ENCODE data around the gene ATCAY.
"Not testable (repeated sequence)": the region's sequence is repeated elsewhere in the genome, so short reads cannot be mapped to it uniquely, and the experiment has no call there.

The ATCAY gene

DNA sequence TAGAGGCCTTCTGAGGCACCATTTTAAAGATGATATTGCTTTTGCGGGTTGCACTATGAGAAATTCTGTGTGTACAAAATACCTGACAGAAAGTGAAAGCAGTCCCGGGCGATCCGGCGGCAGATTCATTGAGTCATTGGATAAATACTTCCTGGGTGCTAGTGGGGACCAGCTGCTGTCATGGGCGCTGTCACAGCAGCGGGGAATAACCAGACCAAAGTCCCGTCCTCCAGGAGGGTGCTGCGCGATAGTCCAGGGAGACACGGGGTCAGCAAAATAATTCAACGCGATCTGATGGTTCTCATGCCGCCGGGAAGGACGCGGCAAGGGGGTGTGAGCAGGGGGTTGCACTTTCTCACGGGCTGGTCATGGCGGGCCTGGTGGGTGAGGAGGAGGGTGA, 25.2 kb upstream of the ATCAY start:
- no peak for DNase-seq (ENCODE audit: low spot score)

DNA sequence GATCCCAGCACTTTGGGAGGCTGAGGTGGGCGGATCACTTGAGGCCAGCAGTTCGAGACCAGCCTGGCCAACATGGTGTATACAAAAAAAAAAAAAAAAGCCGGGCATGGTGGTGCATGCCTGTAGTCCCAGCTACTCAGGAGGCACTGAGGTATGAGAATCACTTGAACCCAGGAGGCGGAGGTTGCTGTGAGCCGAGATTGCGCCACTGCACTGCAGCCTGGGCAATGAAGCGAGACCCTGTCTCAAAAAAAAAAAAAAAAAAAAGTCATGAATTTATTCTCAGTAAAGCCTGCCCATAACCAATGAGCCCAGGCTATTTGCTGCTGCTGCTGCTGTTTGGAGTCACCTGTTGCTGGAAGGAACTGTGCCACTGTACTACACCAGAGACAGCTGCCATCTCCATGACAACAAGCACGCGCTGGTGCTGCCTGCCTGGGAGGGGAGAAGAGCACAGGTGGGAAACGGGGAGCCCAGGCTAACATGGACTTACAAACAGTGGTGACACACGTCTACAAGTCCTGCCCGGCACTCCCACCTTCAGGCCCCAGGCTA, 23.0 kb upstream of the ATCAY start:
- DNase-seq (ENCODE audit: low spot score): no peak

DNA sequence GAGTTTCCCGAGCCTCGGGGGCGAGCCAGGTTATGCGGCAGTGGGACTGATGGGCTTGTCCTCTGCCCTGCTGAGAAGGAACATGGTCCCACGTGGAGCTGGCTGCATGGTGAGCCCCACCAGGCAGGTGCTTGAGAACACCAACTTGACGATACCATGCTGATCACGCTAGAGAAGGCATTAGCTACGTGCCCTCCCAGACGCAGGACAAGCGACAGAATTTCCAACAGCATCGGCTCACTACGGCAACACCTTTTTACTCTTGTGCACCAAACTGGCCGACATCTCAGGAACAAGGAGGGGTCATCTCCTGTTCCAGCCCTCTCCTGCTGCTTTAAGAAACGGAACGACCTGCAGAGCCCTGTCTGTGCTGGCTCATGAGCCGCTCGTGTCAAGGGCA, 20.0 kb upstream of the ATCAY start:
- DNase-seq (ENCODE audit: low spot score): no peak

DNA sequence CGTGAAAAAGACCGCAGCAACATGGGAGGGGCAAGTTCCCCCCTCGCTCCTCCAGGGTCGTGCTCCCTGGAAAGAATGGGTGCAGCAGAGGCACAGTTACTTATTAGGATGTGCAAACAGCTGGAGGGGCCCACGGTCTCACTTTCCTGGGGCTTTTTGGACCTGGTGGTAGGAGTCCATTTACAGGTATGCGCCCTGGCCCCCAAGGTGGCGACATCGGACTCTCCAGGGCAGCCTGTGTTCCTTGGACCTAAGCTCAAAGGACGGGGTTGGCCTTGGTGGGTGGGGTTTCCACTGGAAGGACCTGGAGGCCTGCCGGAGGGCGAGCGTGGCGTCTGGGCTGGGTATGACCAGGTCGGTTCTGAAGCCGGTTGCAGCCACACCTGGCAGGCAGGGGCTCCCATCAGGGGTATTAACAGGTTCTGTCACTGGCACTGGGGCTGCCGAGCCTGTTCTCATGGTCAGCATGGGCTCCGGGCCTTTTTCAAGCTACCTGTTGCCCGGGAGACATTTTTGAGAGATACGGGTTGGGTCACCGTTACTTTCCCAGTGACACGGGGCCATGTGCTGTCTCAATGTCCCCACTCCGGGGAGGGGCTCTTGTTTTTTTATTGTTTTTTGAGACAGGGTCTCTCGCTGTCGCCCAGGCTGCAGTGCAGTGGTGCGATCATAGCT, 17.5 kb upstream of the ATCAY start:
- DNase-seq (ENCODE audit: low spot score): no peak

DNA sequence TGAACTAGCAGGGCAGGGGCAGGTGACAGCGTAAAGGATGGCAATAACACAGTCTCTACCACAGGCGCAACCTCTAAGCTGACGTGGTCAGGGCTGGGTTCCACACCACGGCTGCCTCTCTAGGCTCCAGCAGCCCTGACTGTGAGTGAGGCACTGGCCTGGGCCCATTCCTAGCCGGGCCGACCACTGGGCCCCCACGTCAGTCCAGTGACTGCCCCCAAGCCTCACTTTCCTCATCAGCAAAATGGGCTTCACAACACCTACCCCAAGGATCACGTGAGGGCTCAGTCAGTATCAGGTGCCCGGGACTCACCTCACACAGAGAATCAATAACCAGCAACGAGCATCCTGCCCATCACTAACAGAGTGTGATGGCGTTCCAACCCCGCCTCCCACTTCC, 16.8 kb upstream of the ATCAY start:
- DNase-seq (ENCODE audit: low spot score): no peak

DNA sequence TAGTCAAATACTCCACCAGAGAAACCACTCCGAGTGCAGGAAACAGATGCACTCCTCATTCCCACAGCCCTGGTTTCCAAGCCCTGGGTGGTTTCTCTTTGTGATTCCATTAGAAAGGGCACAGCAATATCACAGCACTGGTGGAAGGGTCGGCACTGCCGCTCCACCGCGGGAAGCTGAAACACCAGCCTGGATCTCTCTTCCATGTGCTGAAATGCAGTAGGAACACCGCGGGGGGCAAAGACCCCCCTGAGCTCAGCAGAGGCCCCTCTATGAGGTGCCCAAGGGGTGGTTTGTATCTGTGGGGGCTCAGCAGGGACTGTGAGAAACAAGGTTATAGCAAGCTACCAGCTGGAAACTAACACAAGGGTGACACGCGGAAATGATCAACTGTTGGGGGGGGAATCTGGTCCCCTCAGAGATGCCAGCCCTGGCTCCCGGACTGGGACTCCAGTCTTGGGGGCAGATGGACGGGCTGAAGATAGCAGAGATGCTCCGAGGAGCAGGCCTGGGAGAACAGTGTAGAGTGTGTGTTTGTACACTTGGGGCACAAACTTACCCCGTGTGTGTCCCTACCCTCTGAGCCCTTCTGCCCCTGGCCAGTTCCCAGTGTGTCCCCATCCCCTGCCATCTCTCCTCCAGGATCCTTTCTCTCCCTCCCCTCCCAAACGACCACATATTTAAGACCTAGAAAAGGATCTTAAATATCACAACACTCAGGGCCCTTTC, 13.4 kb upstream of the ATCAY start:
- DNase-seq (ENCODE audit: low spot score): no peak

DNA sequence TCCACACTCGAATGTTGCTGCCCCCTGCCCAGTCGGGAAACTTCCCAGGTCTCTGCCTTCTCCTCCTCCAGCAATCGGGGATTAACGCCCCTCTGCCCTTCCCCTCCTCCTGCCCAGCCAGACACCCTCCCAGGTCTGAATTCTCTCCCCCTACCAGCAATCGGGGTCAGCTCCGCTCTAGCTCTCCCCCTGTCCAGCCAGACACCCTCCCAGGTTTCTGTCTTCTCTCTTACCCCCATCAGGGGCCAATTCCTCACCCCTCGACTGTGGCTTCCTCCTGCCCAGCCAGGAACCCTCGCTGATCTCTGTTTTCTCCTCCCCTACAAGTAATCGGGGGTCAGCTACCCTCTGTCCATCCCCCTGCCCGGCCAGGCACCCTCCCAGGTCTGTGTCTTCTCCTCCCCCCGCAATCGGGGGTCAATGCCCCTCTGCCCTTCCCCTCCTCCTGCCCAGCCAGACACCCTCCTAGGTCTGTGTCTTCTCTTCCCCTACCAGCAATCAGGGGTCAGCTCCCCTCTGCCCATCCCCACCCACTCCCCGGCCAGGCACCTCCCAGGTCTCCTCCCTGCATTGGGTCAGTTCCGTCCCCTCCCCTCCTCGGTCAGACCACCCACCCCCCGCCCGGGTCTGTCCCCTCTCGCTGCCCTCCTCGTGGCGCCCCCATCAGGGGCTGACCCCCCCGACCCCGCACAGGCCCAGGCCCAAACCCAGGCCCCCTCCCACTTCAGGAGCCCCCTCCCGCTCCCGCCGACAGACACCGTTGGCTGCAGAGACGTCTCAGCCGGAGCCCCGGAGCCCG, 12.3 kb upstream of the ATCAY start:
- DNase-seq (ENCODE audit: low spot score): no peak

DNA sequence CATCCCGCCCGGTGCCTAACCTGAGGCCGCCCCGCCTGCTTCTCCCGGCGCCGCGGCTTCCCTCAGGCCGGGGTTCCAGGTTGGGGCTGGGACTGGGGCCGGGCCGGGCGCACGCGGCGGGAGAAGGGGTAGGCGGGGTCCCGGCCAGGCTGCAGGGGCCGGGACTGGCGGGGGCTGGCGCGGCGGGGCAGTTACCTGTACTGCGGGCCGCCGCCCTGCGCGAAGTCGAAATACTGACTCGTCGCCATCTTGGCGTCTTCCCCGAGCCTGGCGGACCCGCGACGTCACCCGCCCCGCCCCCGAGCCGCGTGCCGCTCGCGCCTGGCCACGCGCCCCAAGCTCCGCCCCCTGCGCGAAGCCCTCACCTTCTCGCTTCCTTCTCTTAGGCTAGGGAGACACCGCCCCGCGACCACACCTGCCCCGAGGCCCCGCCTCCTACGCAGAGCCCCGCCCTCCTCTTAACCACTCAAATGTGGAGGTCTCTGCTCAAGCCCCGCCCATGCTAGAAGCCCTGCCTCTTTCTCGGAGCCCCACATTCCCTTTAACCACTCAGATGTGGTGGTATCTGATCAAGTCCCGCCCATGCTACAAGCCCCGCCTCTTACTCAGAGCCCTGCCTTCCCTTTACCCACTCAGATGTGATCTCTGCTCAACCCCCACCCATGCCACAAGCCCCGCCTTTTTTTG, 11.6 kb upstream of the ATCAY start, which contains the start of gene ZFR2:
TSS of gene ZFR2 (minus strand) at position 269 of the 687 bp plus-strand sequence. CDS start at position 248, 21 bp downstream.
- no peak for DNase-seq (ENCODE audit: low spot score)

DNA sequence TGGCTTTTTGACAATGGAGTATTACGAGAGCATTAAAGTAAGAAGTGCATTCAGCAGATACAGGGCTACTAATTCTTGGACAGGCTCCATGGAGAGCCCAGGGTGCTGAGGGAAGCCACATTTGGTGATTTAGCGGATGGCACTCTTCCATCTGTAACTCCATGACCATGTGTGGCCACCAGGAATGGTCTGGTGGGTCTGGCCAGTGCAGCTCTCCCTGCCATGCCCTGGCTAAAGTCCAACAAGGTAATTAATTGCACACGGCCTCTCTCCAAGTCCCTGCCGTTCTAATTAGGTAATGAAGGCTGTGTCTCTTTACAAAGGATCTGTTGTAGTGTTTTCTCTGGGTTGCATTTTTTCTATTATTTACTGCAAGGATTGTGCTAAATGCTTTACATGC, 7.3 kb upstream of the ATCAY start:
- no peak for DNase-seq (ENCODE audit: low spot score)

DNA sequence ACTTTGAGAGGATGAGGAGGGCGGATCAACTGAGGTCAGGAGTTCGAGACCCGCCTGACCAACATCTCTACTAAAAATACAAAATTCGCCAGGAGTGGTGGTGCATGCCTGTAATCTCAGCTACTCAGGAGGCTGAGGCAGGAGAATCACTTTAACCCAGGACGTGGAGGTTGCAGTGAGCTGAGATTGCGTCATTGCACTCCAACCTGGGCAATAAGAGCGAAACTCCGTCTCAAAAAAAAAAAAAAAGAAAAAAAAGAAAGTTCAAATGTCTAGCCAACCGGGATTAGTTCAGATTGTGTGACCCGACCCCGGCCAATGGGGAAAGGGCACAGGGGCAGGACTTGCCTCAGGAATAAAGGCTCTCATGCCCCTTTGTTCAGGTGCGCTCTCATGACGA, 5.8 kb upstream of the ATCAY start:
- DNase-seq (ENCODE audit: low spot score): not testable (repeated sequence)

DNA sequence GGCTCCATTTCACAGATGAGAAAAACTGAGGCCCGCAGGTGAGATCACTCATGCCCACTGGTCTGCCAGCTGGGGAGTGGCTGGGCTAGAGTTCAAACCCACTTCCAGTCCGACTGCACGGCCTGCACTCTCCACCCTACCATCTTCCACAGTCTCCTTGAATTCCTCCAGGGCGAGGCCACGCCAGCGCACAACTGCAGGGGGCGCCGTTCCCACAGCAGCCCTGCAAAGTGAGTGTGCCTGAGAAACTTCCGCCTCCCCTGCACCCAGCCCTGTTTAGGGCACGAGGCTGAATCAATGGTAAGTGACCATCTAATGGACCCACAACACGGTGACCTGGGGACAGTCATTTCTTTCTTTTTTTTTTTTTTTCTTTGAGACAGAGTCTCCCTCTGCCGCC, 829 bp upstream of the ATCAY start:
- DNase-seq (ENCODE audit: low spot score): no peak

DNA sequence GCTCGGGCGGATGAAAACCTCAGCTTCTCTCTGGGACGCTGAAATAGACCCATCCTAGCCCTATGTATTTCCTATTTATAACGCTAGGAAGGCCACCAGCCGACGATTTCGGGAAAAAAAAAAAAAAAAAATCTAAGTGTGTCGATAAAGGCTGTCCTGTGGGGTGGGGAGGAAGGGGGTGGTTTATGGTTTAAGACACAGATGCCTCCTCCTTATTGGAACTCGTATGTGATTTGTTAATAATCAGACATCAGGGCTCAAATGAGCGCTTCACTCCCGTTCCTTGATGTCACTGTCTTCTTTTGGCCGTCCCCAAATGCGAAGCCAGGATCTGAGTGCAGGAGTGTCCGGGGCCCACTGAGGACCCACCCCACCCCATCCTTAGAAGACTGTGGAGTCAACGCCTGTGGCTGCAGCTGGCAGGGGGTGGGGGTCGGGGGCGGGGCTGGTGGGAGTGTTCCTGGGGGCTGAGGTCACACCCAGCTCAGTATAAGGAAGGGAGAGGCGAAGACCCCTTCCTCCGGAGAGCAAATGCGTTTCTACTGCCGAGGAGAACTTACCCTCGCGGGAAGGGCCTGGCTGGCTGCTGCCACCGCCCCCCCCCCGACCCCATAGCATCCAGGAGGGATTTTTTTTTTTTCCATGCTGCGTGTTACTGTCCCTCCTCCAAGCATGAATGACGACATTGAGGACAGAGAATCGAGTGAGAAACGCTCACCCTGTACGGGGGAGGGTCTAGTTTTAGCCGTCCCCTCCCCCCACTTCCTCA, 971 bp downstream of the ATCAY start:
- DNase-seq (ENCODE audit: low spot score): no peak

DNA sequence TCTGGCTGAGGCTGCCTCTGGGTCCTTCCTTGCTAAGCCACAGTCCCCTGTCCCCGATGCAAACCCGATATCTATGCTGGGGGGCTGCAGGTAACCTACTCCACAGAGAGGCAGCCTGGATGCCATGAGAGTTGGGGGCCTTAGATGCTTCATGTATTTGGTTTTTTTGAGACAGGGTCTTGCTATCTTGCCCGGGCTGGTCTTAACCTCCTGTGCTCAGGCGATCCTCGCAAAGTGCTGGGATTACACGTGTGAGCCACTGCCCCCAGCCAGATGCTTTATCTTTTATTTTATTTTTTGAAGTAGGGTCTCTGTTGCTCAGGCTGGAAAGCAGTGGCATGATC, 1.5 kb downstream of the ATCAY start:
- no peak for DNase-seq (ENCODE audit: low spot score)

DNA sequence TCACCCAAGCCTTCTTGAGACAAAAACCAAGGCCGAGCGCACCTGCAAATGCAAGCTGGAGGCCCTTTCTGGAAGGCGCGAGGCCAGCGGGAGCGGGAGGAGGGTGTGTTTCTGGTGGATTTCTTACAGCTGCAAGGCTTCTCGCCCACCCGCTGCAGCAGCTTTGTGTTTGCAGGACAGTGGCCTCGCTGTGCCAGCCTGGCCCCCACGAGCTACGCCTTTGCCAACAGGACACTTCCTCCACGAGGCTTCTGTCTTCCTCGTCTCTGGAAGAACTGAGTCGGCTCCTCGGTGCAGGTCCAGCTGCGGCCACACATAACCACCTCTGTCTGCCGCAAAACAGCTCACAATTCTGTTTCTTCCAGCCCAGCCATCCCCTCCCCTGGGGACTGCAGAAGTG, 10.1 kb downstream of the ATCAY start:
- no peak for DNase-seq (ENCODE audit: low spot score)

DNA sequence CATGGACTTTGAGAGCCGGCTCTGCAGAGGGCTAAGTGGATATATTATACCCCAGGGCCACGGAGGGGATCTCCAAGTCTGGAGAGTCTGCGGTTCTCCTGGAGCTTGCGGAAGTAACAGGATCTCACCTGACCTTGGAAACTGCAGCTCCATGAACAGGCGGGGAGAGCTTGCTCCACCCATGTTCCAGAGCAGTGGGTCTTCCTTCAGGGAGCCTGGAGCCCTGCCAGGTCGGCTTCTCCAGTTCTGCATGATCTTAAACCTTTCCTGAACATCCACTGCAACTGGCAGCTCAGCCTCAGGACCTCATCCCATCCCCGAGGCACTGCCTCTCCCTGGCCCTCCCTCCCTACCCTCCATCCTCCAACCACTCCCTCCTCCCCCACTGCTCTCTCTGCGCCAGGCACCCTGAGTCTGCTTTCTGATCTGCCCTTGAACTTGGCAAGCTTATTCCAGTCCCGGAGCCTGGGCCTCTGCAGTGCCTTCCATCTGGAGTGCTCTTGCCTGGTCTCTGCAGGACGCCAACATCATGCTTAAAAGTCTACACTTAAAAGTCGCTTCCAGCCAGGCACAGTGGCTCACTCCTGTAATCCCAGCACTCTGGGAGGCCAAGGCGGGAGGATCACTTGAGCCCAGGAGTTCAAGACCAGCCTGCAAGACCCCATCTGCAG, 13.2 kb downstream of the ATCAY start:
- DNase-seq (ENCODE audit: low spot score): no peak

DNA sequence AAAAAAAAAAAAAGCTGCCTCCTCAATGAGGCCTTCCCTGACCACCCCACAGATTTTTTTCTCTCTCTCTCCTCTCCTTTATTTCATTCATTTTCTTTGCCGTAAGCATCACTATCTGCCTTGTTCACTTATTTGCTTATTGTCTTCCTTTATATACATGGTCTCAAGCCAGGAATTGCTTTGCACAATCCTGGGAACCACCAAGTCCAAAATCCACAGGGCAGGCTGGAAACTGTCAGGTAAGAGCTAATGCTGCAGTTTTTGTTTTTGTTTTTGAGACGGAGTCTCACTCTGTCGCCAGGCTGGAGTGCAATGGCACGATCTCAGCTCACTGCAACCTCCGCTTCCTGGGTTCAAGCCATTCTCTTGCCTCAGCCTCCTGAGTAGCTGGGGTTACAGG, 14.5 kb downstream of the ATCAY start:
- DNase-seq (ENCODE audit: low spot score): not testable (repeated sequence)

DNA sequence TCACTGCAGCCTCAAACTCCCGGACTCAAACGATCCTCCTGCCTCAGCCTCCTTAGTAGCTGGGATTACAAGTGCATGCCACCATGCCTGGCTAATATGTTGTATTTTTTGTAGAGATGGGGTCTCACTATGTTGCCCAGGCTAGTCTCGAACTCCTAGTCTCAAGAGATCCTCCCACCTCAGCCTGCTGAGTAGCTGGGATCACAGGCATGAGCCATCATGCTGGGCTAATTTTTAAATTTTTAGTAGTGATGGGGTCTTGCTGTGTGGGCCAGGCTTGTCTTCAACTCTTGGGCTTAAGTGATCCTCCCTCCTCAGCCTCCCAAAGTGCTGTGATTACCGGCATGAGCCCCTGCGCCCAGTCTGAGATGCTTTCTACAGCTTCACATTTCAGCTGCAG, 15.3 kb downstream of the ATCAY start:
- no peak for DNase-seq (ENCODE audit: low spot score)

DNA sequence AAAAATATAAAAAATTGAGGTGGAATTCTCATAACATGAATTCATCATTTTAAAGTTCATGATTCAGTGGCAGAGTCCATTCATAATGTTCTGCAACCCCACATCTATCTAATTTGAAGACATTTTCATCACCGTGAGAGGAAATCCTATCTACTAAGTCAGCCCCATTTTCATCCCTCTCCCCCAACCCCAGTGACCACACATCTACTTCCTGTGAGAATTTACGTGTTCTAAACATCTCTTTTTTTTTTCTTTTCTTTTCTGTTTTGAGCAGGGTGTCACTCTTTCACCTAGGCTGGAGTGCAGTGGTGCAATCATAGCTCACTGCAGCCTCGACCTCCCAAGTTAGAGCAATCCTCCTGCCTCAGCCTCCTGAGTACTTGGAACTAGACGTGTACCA, 17.5 kb downstream of the ATCAY start:
- DNase-seq (ENCODE audit: low spot score): no peak

DNA sequence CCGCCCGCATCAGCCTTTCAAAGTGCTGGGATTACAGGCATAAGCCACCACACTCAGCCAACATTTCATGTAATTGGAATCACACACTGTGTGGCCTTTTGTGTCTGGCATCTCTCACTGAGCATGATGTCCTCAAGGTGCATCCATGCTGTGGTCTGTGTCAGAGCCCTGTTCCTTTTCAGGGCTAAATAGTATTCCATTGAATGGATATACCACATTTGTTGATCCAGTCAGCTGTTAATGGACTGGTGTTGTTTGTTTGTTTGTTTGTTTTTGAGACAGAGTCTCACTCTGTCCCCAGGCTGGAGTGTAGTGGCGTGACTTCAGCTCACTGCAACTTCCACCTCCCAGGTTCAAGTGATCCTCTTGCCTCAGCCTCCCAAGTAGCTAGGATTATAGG, 17.9 kb downstream of the ATCAY start:
- DNase-seq (ENCODE audit: low spot score): no peak

DNA sequence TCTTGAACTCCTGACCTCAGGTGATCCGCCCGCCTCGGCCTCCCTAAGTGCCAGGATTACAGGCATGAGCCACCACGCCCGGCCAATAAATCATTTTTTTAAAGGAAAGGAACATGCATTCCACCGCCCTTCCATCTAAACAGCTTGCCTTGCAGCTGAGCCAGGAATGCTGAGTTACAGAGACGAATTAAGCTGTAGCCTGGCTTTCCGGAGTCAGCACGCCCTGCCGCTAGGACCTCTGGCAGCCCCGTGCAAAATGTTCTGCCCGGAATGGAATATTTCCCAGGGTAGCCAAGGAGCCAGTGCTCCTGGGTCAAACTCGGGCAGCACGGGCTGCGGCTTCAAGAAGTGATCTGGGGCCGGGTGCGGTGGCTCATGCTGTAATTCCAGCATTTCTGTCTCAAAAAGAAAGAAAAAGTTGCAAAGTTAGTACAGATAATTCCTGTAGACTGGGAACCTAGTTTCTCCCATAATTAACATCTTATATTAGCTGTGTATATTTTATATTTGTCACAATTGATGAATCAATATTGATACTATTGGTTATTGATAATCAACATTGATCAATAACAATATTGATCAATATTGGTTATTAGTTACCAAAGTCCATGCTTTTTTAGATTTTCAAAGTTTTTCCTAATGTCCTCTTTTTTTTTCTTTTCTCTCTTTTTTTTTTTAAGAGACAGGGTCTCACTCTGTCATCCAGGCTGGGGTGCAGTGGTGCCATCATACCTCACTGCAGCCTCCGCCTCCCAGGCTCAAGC, 19.2 kb downstream of the ATCAY start:
- DNase-seq (ENCODE audit: low spot score): no peak

Data from COLO829 (cell line).